ENCODE results near the gene ARHGAP21. TPM values are rescaled to one million over a fixed set of nuclear protein-coding genes. Genes with fewer than 3 reads are reported as not detected.

ARHGAP21 gene
- polyA plus RNA-seq, 1 donor (not counting 4 experiments of a cell fraction or from before 2014, with no cell fraction given): 78.5 TPM

GRCh38 chr10:24552346-24553016, 171.2 kb downstream of the ARHGAP21 start:
- dilution Hi-C loops (cut with MboI; ENCODE audit: extremely low pct_ligation_motif_present, low sequenced_read_pairs): no loop called here
- H2AFZ ChIP-seq (ENCODE audit: control insufficient read depth, low read length): no peak overlapping the region
- TF ChIP-seq EZH2 (IDR thresholded peaks at IDR 0.05; ENCODE audit: low read length) (no peak), CTCF (optimal IDR thresholded peaks at IDR 0.05 in 1 of 3, IDR thresholded peaks at IDR 0.05 in 1 of 3, conservative IDR thresholded peaks at IDR 0.05 in 1 of 3; ENCODE audit: extremely low read depth in 1 of 3, insufficient read depth in 2 of 3, low read length in 3 of 3) (peak; percentile 62 to 78 (median 70))
- H3K9me3 ChIP-seq (ENCODE audit: control insufficient read depth, low read depth, low read length): no peaks in the 10 kb centered on the region
- H3K27me3 ChIP-seq (ENCODE audit: control insufficient read depth, extremely low read depth, insufficient read depth, low read length): no peaks in the 10 kb centered on the region
- peaks cover 29% of the 10 kb centered on the region for H3K4me1 ChIP-seq (ENCODE audit: control insufficient read depth, extremely low read depth, insufficient read depth, low read length)
- no peaks in the 10 kb centered on the region for H3K79me2 ChIP-seq (ENCODE audit: control insufficient read depth, insufficient read depth, low read length)
- peak overlapping the region; percentile 30 for H3K4me2 ChIP-seq (ENCODE audit: control insufficient read depth, extremely low read depth, insufficient read depth, low read depth, low read length)
- no peaks in the 10 kb centered on the region for H4K20me1 ChIP-seq (ENCODE audit: control insufficient read depth, extremely low read depth, insufficient read depth, low read length)
- H3K9me1 ChIP-seq (ENCODE audit: control insufficient read depth, extremely low read depth, insufficient read depth, low read length): no peaks in the 10 kb centered on the region
- H3K36me3 ChIP-seq (ENCODE audit: control insufficient read depth in 2 of 2, extremely low read depth in 1 of 2, insufficient read depth in 2 of 2, low read length in 2 of 2): no peaks in the 10 kb centered on the region
- FAIRE-seq (peak; percentile 52), DNase-seq (ENCODE audit: low read depth, low spot score) (peak; percentile 49)
- no peak overlapping the region for H3K27ac ChIP-seq (ENCODE audit: control insufficient read depth, insufficient read depth, low read length)
- H3K9ac ChIP-seq (ENCODE audit: control insufficient read depth, extremely low read depth, insufficient read depth, low read length): no peak overlapping the region
- H3K4me3 ChIP-seq (ENCODE audit: control insufficient read depth in 2 of 3, extremely low read depth in 1 of 3, insufficient read depth in 2 of 3, low read depth in 1 of 3, low read length in 3 of 3): no peak overlapping the region

GRCh38 chr10:24551161-24551560, 172.5 kb downstream of the ARHGAP21 start:
- Histone ChIP-seq H3K9me3 (ENCODE audit: control insufficient read depth, low read depth, low read length) (no peaks in the 10 kb centered on the region), H2AFZ (ENCODE audit: control insufficient read depth, low read length) (no peak overlapping the region), H3K4me1 (ENCODE audit: control insufficient read depth, extremely low read depth, insufficient read depth, low read length) (peaks cover 21% of the 10 kb centered on the region), H3K9ac (ENCODE audit: control insufficient read depth, extremely low read depth, insufficient read depth, low read length) (no peak overlapping the region), H3K36me3 (ENCODE audit: control insufficient read depth in 2 of 2, extremely low read depth in 1 of 2, insufficient read depth in 2 of 2, low read length in 2 of 2) (peaks cover 0 to under 1% of the 10 kb centered on the region in 2 experiments), H3K4me2 (ENCODE audit: control insufficient read depth, extremely low read depth, insufficient read depth, low read depth, low read length) (no peak overlapping the region), H3K79me2 (ENCODE audit: control insufficient read depth, insufficient read depth, low read length) (no peaks in the 10 kb centered on the region), H3K27me3 (ENCODE audit: control insufficient read depth, extremely low read depth, insufficient read depth, low read length) (no peaks in the 10 kb centered on the region), H3K27ac (ENCODE audit: control insufficient read depth, insufficient read depth, low read length) (no peak overlapping the region), H4K20me1 (ENCODE audit: control insufficient read depth, extremely low read depth, insufficient read depth, low read length) (no peaks in the 10 kb centered on the region), H3K4me3 (ENCODE audit: control insufficient read depth in 2 of 3, extremely low read depth in 1 of 3, insufficient read depth in 2 of 3, low read depth in 1 of 3, low read length in 3 of 3) (no peak overlapping the region), H3K9me1 (ENCODE audit: control insufficient read depth, extremely low read depth, insufficient read depth, low read length) (no peaks in the 10 kb centered on the region)
- no peak for DNase-seq (ENCODE audit: low read depth, low spot score)
- dilution Hi-C loops (cut with MboI; ENCODE audit: extremely low pct_ligation_motif_present, low sequenced_read_pairs): no loop called here
- no peak for TF ChIP-seq CTCF (optimal IDR thresholded peaks at IDR 0.05 in 1 of 3, IDR thresholded peaks at IDR 0.05 in 1 of 3, conservative IDR thresholded peaks at IDR 0.05 in 1 of 3; ENCODE audit: extremely low read depth in 1 of 3, insufficient read depth in 2 of 3, low read length in 3 of 3)
- no peak for TF ChIP-seq EZH2 (IDR thresholded peaks at IDR 0.05; ENCODE audit: low read length)
- FAIRE-seq: no peak
